HUDEP-2 (cell line): ENCODE data around the gene MCCC2.
"Not testable (repeated sequence)": the region's sequence is repeated elsewhere in the genome, so short reads cannot be mapped to it uniquely, and the experiment has no call there.

Experiments used
- DNase-seq, 76 experiments: peaks; one replicate each; lab custom pipeline; 2025; ENCODE audit not compliant: unreplicated experiment in 76 of 76; lab: John Stamatoyannopoulos, UW

MCCC2 gene

GRCh38 chr5:71658916-71659662 lies 71.9 kb downstream of the MCCC2 start:
- peak in 1 of 76 experiments; percentile 3 for DNase-seq

DNA sequence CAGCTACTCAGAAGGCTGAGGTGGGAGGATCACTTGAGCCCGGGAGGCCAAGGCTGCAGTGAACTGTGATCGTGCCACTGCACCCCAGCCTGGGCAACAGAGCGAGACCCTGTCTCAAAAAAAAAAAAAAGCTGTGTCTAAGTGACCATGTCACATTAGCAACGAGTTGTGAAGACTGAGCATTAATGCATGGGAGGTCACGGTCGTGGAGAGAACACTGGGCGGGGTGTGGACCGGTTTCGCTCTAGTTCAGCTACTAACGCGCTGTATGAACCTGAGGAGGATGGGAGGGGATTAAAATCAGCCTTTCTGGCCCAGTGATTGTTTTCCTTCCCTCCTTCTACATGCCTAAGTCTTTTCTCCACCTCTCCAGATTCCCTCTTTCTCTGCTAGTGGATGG lies 75.2 kb downstream of the MCCC2 start:
- no peak for DNase-seq

DNA sequence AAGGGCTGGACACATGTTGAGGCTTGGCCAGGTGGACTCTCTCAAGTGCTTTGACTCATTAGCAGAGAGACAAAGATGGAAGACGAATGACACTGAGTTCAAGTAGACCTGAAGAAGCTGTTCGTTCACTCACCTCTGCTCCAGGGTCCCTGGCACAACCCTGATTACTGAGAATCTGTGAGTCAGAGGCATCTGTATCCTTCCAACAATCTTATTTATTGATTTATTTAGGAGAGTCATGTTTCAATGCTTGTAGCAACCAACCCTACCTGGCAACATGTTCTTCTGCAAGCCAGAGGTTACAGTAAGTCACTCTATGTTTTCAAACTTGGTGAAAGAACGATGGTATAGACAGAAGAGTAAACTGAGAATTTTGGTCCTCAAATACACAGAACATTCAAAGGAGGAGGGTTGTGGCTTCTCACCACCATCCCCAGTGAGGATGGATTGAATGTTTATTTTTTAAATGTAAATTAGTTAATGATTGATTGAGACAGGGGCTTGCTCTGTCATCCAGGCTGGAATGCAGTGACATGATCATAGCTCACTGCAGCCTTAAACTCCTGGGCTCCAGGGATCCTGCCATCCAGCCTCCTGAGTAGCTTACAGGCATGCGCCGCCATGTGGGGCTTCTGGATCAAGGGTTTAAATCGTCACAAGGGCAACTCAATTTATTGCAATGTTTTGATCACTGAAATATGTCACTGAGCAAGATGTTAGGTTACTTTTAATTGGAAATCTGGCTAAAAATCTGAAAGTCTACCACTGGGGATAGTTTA lies 76.2 kb downstream of the MCCC2 start:
- DNase-seq = no peak

- not testable (repeated sequence) for DNase-seq
Measured at GRCh38 chr5:71664615-71665014, 77.5 kb downstream of the MCCC2 start.

GRCh38 chr5:71666321-71666720 lies 79.2 kb downstream of the MCCC2 start:
- no peak for DNase-seq

- no peak for DNase-seq
Measured at GRCh38 chr5:71677977-71678376, 90.8 kb downstream of the MCCC2 start.

DNA sequence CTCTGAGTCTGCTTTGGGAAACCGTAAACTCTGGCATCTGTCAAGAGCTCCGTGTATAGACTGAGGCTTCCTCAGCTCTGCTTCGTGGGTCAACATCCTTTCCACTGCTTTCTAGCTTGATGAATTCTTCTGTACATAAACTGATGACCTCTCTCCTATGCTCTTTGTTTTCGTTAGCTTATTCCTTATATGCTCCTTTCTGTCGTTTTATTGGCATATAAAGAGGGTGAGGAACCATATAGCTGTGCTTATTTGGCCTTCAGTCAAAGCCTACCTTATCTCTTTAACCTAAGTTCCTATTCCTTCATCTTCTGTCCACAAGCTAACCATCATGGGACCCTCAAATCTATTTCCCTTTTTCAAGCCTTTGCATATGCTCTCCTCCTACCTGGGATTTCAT lies 92.6 kb downstream of the MCCC2 start:
- DNase-seq = no peak

DNA sequence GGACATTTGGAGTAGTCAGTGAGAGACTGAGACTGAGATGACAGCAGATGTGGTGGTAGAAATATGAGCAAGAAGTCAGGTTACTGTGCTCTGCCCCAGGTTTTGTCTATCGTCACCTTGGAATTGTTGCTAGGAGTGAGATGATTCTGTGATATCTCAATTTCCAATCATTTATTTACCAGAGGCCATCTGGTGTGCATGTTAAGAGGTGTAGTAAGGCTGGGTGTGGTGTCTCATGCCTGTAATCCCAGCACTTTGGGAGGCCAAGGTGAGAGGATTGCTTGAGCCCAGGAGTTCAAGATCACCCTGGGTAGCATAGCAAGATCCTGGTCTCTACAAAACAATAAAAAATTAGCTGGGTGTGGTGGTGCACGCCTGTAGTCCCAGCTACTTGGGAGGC lies 93.4 kb downstream of the MCCC2 start:
- DNase-seq = no peak

DNA sequence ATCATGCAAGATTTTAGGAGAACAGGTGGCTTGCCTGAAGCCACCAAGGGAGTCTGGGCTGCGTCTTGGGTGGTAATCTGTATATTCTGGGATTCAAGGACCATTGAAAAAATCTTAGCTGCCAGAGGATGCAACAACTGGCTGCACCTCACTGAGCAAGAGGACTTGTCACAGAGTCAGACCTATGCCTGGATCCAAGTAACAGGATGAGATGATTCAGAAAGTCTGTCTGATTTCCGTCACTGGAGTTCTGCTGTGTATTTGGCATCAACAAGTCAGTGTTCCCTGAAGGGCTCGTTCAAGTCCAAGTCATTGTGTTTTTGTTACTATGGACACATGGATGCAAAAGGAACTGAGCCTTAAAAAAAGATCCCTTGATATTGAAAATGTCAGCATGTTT lies 94.2 kb downstream of the MCCC2 start:
- DNase-seq = no peak

- no peak for DNase-seq
Measured at GRCh38 chr5:71684309-71684708, 97.2 kb downstream of the MCCC2 start.

DNA sequence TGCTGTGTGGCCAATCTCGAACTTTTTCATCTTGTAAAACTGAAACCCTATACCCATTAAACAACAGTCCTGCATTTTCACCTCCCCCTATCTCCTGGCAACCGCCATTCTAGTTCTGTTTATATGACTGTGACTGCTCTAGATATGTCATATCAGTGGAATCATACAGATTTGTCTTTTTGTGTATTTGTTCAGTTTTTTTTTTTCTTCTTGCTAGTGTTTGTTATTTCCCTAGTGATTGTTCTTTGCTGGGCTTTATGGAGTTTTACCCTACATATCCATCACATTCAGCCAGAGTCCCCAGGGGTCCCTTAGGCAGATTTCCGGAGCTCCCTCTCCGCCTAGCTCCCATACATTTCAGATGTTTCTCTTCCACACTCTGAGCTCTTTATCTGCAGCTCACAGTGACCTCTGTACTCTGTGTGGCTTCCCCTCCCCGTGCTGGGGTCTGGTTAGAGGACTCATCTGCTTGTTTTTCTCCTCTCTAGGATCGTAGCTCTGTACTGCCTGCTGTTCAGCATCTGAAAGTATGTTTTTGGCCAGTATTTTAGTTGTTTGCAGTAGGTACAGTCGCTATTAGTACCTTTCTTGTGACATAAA lies 106.8 kb downstream of the MCCC2 start:
- DNase-seq = peak in 3 of 76 experiments; percentile 9 to 25 (median 14)

DNA sequence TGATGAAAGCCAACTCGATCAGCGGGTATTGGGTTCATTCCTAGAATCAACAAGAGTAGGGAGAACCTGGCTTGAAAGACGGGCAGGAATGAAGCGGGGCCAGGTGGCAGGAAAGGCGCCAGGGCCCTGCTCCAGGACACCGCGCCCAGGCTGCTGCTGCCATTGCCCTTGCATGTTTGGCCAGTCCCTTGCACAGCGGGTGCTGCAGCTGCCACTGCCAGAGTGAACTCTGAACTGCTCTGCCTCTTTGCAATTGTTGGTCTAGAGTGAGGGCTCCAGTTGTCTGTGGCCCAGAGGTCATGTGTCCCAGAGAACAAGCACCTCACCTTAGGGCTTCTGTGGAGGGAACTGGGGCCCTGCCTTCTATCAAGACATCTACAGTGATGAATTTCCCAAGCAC lies 107.9 kb downstream of the MCCC2 start:
- no peak for DNase-seq

GRCh38 chr5:71695595-71695994 lies 108.5 kb downstream of the MCCC2 start:
- no peak for DNase-seq

DNA sequence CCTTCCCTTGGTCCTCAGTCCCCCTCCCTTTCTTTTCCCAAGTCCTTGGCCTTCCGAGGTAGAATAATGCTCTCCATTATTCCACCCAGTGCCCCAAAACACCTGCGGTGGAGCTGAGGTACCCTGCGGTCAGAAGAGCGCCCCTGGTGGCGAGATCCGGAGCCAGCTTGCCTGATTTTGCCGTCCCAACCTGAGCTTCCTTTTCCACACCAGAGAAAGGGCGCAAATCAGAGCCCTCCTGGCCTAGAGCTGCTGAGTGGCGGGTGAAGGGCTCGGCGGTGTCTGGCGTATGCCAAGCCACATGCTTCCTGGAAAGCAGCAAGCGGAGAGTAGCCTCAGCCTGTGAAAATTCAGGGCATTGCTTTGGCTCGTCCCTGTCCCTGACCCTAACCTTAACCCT lies 110.8 kb downstream of the MCCC2 start:
- DNase-seq = peak in 1 of 76 experiments; percentile 0

- DNase-seq = no peak
Measured at GRCh38 chr5:71699233-71699632, 112.1 kb downstream of the MCCC2 start.

DNA sequence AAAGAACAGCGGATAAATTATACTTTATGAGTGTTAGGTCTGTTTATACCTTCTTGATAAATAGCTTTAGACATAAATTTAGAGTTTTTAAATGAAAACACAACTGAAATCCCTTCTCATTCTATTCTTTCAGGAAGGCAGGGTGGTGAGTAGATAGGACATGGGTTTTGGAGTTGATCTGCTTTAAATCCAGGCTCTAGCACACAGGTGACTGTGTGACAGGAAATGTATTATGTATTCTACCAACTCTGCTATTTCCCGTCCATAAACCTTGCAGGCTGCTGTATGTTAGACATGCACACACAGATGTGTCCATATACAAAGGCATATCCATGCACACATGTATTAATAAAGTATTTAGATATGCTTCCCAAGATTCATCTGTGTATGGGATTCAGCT lies 112.6 kb downstream of the MCCC2 start:
- no peak for DNase-seq

- DNase-seq = no peak
Measured at GRCh38 chr5:71700803-71701202, 113.7 kb downstream of the MCCC2 start.

- DNase-seq = no peak
Measured at GRCh38 chr5:71701407-71701806, 114.3 kb downstream of the MCCC2 start.

DNA sequence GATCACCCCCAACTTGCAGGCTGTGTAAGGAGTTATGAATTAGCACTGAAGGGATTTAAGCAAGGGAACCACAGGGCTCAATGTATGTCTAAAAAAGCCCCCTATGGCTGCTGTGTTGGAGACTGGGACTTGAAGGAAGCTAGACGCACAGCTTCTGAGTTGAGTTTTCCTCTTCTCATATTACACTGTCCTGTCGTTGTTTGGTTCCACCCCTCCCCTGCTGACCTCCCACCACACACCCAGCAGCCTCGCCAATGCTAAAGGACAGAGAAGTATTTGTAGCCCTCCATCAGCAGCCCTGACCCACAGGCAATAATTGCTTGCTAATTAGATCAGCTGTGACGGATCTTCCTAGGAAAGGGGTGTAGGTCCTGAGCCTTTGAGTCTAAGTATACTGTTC lies 116.8 kb downstream of the MCCC2 start:
- DNase-seq = no peak

DNA sequence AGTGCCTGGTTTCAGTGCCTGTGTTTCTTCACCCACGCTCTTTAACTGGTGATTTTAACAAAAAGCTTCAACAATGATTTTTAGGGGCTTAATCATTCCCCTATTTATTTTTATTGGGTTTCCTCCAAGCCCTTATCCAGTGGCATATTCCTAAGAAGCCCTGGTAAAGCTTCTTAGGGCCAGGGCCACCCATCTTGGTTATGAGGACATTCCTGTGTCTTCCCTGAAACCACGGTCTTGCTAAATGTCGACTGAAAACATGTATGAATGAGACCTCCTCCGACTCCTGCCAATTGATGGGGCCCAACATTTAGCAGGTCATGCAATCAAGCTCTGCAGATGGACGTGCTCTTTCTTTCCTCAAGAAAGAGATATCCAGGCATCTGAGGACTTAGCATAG lies 118.3 kb downstream of the MCCC2 start:
- no peak for DNase-seq

- no peak for DNase-seq
Measured at GRCh38 chr5:71706906-71707305, 119.8 kb downstream of the MCCC2 start.
